D341Med (cell line): Measurements from ENCODE around the gene LITAF.
"Not testable (repeated sequence)": the region's sequence is repeated elsewhere in the genome, so short reads cannot be mapped to it uniquely, and the experiment has no call there.

Experiments
- DNase-seq: peaks from one replicate; pipeline ENCODE4 v3.0.0; 2012; ENCODE audit warnings: low spot score

LITAF gene

GRCh38 chr16:11572301-11572995 lies 14.3 kb downstream of the LITAF start:
- DNase-seq, result no peak

DNA sequence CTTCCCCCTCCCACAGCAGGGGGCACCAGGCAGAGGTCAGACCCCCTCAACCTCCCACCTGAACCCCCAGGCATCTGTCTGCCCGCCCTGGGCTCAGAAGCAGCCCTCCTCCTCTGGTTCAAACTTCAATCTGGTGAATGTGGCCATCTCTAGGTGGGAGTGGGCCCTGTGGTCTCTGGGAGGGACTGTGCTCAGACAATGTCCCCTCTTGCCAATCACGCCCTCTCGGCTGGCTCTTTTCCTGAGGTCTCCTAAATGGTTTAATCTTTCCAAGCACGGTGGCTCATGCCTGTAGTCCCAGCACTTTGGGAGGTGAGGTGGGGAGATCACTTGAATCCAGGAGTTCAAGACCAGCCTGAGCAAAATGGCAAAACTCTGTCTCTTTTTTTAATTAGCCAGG lies 15.2 kb downstream of the LITAF start:
- no peak for DNase-seq

DNA sequence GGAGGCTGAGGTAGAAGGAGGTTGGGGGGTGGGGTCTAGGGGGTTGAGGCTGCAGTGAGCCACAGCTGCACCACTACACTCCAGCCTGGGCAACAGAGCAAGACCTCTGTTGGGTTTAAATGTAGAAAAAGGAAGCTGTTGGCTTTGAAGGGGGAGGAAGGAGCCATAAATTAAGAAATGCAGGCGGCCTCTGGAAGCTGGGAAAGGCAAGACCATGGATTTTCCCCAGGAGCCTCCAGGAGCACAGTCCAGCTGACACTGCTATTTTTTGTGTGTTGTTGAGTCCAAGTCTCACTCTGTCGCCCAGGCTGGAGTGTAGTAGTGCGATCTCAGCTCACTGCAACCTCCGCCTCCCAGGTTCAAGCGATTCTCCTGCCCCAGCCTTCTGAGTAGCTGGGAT lies 15.9 kb downstream of the LITAF start:
- no peak for DNase-seq

DNA sequence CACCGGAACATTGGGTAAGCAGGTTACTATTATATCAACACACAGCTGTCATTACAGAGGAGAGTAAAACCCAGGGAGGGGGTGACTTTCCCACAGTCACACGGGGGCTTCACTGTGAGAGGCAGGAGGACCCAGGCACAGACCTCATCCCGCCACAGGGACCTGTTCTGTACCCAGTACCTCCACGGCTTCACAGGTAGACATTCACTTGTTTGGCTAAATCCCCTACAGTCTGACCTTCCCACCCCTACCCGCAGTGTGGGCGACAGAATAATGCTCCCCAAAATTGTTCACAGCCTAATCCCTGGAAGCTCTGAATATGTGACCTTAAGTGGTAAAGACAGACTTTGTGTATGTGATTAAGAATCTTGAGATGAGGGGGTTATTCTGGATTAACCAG lies 16.5 kb downstream of the LITAF start:
- DNase-seq, result no peak

GRCh38 chr16:11566398-11566797 lies 20.3 kb downstream of the LITAF start:
- DNase-seq, result no peak

DNA sequence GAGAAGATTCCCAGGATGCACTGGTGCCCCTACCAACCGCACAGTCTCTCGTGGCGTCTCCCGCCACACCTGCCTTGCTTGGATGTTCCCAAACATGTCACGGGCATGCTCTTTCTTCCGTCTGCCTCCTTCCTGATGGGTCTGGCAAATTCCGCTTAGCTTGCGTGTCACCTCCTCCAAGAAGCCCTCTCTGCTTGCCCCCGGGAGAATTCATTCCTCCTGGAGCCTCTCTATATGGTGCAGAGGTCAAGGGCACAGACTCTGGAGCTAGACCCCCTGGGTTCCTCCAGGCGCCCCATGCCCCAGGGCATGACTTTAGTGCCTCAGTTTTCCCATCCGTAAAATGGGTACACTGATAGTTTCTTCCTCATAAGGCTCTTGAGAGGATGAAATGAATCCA lies 21.1 kb downstream of the LITAF start:
- no peak for DNase-seq

DNA sequence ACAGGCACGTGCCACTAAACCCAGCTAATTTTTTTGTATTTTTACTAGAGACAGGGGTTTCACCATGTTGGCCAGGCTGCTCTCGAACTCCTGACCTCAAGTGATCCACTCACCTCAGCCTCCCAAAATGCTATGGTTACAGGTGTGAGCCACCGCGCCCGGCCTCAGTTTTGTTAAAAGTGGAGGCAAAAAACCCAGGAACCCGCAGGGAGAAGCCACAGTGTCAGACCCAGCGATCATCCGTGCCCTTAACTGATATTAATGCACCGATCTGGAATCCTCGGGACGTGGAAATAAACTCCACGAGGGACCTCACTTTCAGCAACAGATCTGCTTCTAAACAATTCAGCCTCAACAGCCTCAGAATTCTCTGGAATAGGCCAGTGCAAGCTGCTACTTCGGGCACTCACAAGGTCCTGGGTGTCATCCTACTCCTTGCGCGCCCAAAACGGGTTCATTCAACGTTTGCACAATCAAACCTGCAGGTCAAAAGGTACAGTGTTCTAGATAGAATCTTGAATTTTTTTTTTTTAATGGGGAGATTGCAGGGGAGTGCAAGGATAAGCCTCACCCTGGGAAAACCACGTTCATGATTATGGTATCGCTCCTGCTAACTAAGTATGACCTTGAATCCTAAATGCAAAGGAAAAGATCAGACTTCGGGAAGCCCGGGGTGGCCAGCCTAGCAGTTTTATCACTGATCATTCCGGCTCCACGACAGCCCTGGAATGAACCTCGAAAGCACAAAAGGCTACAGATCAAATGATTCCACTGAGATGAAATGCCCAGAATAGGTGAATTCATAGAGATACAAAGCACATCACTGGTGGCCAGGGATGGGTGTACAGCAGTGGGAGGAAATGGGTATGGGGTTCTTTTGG lies 22.4 kb downstream of the LITAF start:
- DNase-seq, result no peak

DNA sequence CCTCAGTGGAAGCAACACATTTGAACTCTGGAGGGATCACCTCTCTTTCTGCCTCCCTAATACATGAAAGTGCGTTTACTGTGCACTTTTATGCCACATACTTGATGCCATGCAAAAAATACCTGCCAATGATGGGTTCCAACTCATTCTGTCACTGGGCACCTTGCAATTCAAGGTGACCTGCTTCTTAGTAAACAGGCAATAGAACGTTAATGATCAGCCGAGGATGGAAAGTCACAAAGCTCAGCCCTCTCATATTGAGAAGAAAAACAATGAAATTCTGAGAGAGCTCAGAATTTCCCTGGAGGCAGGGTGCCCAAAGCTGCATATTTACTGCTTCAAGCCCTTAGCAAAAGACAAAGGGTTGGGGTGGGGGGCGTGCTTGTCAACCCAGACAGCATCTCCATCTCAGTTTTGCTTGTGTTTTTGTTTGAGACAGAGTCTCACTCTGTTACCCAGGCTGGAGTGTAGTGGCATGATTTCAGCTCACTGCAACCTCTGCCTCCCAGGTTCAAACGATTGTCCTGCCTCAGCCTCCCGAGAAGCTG lies 23.2 kb downstream of the LITAF start:
- DNase-seq, result no peak

DNA sequence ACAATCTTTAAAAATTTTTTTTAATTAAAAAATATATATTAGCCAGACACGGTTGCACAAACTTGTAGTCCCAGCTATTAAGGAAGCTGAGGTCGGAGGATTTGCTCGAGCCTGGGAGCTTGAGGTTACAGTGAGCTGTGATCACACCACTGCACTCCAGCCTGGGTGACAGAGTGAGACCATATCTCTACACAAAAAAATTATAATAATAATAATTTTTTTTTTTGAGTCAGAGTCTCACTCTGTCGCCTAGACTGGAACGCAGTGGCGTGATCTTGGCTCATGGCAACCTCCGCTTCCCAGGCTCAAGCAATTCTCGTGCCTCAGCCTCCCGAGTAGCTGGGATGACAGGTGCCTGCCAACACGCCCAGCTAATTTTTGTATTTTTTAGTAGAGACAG lies 23.8 kb downstream of the LITAF start:
- no peak for DNase-seq

GRCh38 chr16:11562411-11562810 lies 24.3 kb downstream of the LITAF start:
- no peak for DNase-seq

- no peak for DNase-seq
Observed at GRCh38 chr16:11561856-11562255, 24.9 kb downstream of the LITAF start.

- DNase-seq, result no peak
Observed at GRCh38 chr16:11561454-11561805, 25.3 kb downstream of the LITAF start.

DNA sequence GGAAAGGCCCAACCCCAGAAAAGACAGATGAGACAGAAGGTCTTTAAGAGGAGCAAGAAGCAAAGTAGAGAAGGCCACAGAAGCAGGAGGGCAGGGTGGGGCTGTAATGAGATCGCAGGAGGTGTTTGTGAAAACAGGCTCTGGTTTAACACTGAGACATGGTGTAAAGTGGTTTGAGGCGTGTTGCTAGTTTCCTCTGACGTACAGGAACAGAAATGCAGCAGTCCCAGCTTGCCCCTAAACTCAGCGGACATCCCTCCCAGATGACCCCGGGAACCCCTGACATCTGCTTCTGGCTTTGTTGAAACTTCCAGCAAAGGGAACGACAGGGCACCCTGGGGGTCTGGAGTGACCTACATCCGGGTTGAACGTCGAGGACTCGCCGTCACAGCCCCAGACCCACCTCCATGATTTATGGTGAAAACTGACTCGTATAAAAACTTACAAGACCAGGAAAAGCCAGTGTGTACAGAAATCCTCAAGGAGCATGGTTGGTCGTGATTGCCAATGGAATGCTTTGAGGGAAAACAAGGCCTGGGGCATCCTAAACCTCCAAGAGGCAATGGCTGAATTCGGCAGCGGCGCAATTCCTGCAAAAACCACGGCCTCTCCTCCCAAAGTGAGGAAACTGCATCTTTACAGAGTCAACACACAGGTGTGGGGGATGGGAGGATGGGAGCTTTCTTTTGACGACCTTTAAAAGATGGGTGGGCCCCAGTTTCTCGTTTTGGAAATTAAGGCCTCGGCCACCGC lies 25.8 kb downstream of the LITAF start:
- no peak for DNase-seq

GRCh38 chr16:11558308-11558823 lies 28.4 kb downstream of the LITAF start:
- not testable (repeated sequence) for DNase-seq

DNA sequence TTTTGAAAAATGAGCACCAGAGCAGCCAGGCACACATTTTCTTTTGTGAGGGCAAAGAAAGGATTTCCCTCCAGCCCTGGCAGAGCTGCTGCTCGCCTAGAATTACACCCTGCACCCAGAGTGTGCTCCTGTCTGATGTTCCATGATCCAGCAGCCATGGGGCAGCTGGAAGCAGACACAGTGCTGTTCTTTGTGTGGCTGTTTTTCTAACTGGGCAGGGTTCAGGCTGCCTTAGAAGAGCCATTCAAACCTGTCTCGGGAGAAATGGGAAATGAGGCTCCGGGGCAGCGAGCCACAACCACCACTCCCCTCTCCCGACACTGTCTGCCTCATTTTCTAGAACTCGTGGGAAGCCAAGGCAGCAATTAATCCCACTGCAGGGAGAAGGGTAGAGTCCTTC lies 28.9 kb downstream of the LITAF start:
- no peak for DNase-seq

- no peak for DNase-seq
Observed at GRCh38 chr16:11556945-11557720, 29.6 kb downstream of the LITAF start.

DNA sequence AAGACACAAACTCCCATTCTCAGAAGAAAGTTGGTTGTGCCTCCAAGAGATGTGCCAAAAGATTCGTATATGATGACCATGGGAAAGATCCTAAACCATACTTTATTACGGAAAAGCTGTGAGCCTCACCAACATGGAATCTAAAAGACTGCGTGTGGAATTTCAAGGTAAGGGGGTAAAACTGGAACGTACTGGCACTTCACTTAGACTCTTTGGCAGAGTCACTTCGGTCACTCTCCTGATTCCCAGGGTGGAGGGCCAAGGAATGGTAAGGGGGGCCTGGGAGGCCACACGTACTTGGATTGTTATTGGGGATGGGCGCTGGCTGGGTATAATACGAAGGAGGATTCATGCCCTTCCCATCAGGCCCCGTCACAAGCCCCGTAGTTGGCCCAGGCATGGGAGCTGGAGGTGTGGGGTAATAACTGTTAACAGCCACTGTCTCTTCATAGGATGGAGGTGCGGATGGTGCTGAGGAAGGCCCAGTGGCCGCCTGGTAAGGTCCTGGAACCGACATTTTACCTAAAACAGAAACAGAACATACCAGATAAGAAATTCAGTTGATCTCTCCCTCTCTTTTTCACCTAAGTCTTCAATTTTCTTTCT lies 30.4 kb downstream of the LITAF start:
- DNase-seq, result no peak

- no peak for DNase-seq
Observed at GRCh38 chr16:11554053-11554452, 32.7 kb downstream of the LITAF start.

DNA sequence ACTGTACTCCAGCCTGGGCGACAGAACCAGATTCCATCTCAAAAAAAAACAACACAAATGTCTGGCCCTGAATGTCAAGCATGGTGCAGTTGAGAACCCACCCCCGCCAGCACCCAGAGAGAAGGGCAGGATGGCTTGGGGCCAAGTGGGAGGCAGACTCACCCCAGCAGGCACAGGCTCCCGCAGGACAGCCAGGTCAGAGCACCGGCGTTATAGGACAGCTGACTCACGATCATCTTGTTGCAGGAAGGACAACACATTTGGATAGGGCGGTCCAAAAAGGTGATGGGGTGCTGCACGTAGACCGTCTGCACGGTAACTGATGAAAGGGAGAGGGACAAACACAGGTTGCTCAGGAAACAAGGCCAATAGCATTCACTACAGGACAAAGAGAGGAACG lies 33.3 kb downstream of the LITAF start:
- DNase-seq, result no peak

DNA sequence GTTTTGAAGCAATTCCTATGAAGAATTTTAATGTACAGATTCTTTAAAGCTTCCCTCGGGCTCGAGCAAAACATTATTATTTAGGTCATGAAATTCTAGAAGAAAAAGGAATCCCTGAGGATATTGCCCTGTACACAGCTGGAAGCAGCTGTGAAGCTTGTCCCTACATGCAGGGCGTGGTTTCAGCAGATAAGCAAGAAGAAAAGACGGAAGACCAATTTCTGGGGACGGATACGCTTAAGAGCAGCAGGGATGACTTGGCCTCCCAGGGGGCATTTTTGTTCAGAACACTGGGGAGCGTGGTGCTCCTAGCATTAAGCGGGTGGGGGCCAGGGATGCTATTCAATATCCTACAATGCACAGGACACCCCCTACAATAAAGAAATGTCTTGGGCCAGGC lies 34.3 kb downstream of the LITAF start:
- DNase-seq, result no peak

DNA sequence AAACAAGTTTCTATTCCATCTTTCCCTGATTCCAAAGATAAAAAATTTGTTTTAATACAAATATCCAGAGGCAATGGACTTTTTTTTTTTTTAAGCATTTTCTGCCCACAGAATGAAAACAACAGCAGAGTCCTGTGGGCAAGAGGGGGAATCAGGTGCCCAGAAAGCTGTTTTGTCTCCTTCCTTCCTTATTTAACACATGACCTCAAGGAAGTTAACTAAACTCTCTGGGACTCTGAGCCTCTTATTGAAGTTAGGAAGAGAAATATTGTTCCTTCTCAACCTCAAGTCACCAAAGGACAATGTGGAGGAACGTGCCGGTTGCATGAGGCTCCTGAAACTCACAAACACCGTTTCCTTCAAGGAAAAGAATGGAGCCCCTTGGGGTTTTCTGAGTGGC lies 34.9 kb downstream of the LITAF start:
- no peak for DNase-seq
